Measurements from ENCODE around the gene TBC1D22A.

- TF ChIP-seq TAF1 (conservative IDR thresholded peaks at IDR 0.05) (no peak), CTCF (IDR thresholded peaks at IDR 0.05; ENCODE audit: low read depth, low read length, missing input control) (no peak), MAX (IDR thresholded peaks at IDR 0.05) (no peak), ZBTB33 (IDR thresholded peaks at IDR 0.05) (no peak), RXRA (IDR thresholded peaks at IDR 0.05) (no peak), ATF3 (IDR thresholded peaks at IDR 0.05) (no peak), HNF4A (conservative IDR thresholded peaks at IDR 0.05) (no peak), YY1 (IDR thresholded peaks at IDR 0.05) (no peak), REST (IDR thresholded peaks at IDR 0.05) (no peak), JUND (IDR thresholded peaks at IDR 0.05) (no peak), RAD21 (IDR thresholded peaks at IDR 0.05) (no peak), SP1 (IDR thresholded peaks at IDR 0.05) (no peak)
Measured at GRCh38 chr22:47100646-47101200, 338.3 kb downstream of the TBC1D22A start.
